AG20443 (cell line): ENCODE data around the gene LMNTD2.

Experiments used
- DNase-seq: peaks from one replicate; pipeline ENCODE4 v3.0.0; 2012; ENCODE audit warnings: low spot score, mixed read lengths

The LMNTD2 gene

DNA sequence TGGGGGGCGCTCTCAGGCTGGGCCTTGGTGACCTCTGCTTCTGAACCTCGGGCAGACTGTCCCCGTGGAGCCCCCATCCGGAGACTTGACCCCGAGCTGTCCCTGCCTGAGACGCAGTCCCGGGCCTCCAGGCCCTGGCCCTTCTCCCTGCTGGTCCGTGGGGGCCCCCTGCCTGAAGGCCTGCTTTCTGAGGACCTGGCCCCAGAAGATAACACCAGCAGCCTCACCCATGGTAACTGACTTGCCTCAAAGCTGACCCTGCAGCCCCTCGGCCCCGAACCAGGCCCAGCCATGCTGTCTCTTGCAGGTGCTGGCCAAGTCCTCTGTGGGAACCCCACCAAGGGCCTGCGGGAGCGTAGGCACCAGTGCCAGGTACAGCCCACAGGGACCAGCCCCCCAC lies 8.9 kb downstream of the LMNTD2 start:
- no peak for DNase-seq

DNA sequence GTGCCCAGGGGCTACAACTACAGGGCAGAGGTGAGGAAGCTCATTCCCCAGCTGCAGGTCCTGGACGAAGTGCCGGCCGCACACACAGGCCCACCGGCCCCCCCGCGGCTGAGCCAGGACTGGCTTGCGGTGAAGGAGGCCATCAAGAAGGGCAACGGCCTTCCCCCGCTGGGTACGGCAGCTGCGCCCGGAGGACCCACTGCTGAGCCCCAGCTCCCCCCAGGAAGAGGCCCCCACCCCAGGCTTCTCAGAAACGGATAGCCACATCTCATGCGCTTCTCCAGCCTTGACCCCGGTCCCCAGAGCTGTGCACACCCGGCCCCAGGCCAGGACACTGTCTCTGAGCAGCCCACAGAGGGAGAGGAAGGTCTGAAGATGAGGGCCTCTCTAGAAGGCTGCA lies 9.4 kb downstream of the LMNTD2 start:
- DNase-seq: no peak

DNA sequence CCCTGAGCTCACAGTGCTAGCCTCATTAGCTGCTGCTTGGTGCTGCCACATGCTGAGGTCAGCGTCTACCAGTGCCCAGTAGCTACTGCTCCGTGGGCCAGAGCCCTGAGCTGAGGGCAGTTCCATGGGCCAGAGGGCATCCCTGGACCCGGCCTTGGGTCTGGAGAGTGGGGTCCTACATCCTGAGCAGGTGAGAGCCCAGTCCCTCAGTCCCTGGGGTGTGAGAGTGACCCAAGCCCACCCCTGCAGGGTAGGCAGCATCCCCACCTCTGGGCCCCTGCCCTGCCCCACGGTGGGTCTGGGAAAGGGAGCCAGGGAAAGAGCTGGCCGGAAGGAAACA lies 9.8 kb downstream of the LMNTD2 start:
- DNase-seq: no peak

DNA sequence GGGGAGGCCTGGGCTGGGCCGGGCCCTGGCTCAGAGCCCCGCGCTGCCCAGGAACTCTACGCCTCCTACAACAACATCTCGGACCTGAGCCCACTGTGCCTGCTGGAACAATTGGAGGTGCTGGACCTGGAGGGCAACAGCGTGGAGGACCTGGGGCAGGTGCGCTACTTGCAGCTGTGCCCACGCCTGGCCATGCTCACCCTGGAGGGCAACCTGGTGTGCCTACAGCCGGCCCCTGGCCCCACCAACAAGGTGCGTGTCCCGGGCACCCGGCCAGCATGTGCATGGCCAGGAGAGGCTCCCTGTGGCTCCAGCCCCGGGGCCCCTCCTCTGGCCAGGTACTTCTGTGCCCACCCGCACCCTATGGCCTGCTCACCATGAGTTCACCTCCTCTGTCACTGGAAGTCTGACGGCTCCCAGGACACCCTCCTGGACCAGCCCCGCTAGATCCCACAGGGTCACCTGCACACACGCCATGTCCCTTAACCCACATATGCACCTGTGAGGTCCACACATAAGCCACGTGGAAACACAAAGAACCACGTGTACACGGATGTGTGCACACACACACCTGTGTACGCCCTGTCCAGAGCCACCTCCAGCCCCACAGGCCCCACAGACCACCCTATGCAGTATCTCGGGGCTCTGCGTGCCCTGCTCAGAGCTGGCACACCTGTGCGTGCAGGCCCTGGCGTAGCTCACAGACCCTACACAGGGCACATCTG lies 10.4 kb downstream of the LMNTD2 start:
- no peak for DNase-seq

- no peak for DNase-seq
These were observed 11.6 kb downstream of the LMNTD2 start for GRCh38 chr11:548700-549603.

DNA sequence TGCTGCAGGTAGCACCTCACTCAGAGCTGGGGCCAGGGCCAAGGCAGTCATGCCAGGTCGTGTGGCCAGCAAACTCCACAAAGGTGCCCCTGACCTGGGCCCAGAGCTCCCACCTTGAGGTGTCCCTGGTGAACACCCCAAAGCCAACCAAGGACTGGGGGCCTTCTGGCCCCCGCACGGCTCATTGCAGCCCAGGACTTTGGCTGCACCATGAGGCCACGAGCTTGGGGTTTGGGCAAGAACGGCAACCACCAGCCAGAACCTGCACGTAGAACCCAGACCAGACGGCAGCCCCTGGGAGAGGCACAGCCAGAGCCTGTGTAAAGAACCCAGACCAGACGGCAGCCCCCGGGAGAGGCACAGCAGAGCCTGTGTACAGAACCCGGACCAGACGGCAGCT lies 15.4 kb downstream of the LMNTD2 start:
- DNase-seq: no peak

GRCh38 chr11:544817-545166 lies 15.7 kb downstream of the LMNTD2 start:
- DNase-seq: no peak

DNA sequence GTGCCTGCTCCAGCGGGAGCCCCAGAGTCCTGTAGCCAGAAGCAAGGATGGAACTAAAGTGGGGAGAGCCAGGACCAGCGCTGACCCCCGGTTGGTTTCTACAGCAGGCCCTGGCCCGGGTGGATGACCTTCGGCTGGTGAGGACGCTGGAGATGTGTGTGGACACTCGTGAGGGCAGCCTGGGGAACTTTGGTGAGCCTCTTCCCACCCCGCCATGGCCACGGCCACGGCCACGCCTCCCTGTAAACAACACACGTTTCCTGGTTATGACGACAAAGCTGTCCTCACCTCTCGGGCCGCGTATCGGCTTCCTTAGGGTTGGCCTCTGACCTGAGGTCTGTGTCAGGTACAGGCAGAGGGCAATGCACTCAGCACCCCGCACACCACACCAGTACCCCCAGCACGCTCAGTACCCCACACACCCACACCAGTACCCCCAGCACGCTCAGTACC lies 19.1 kb downstream of the LMNTD2 start:
- DNase-seq: no peak

- no peak for DNase-seq
These were observed 19.7 kb downstream of the LMNTD2 start for GRCh38 chr11:540583-541432.

DNA sequence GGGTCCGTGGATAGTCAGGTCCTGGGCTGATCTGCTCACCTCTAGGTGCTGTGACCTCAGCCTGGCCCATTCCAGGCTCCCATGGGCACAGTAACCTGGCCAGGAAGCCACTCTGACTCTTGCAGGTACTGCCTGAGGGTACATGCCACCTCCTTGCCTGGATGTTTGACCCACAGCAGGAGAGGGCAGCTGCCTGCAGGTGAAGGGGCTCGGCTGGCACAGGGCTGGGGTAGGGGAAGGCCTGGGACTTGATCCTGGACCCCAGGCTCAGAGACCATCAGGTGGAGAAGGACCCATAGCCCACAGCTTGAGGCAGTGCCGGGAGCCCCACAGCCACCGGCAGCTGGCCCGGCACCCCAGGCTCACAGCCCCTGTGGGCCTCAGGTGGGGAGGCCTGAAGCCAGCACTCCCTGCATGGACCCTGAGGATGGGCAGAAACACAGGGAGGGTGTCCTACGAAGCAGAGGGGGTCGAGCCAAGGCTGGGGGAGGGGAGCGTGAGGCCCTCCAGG lies 20.5 kb downstream of the LMNTD2 start:
- no peak for DNase-seq

DNA sequence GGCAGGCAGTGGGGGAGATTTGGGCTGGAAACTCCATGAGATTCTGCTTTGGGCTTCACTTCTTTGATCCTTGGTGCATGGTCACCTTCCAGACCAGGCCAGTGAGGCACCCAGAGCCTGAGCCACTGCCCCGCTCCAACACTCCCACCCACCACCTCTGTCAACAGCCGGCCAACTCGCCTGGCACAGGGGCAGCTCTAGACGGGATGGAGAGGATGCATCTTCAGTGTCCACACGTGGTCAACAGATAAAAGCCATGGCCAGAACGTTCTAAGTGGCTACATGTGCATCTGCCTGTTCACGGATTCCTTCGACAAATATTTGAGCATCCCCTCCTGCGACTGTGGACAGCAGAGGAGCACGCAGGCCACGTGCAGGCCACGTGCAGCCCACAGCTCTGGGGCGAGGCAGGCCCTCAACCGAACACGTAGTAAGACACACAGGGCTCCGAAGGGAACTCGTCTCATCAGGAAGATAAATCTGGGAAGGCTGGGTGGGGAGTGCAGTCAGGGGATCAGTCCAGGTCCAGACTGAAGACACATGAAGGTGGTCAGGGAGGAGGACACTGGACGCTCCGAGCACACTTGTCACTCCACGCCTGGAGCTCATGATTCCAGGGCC lies 22.0 kb downstream of the LMNTD2 start:
- no peak for DNase-seq

DNA sequence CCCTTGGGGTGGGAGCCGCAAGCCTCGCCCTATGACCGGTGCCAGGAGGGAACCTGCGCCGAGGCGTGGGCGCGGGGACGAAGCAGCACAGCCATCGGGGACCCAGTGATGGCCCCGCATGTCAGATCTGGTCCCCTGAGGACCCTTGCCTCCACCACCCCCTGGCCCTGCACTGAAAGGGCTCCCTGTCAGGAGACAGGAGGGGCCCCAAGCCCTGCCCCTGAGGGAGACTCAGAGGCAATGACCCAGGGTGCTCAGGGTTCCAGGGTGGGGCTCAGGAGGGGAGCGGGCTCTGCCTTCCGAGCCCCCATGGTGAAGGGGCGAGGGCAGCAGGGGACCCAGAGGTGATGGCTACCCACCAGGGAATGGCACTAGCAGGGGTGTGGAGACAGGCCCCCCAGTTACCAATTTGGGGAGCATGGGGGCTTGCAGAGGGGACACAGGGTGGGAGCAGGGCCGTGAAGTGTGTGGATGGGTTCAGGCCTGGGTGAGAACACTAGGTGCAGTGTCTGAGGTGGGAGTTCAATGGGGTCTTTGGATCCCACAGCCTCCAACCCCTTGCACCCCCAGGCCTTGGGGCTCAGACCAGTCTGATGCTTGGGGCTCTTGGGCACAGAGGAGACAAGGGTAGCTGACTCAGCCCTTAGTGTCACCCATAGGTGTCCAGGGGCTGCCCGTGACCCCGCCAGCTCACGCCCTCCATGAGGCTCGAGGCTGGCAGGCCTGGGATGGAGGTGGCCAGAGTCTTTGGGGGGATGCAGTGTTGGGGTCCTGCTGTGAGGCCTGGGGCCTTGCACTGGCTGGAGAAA lies 22.7 kb downstream of the LMNTD2 start:
- no peak for DNase-seq

DNA sequence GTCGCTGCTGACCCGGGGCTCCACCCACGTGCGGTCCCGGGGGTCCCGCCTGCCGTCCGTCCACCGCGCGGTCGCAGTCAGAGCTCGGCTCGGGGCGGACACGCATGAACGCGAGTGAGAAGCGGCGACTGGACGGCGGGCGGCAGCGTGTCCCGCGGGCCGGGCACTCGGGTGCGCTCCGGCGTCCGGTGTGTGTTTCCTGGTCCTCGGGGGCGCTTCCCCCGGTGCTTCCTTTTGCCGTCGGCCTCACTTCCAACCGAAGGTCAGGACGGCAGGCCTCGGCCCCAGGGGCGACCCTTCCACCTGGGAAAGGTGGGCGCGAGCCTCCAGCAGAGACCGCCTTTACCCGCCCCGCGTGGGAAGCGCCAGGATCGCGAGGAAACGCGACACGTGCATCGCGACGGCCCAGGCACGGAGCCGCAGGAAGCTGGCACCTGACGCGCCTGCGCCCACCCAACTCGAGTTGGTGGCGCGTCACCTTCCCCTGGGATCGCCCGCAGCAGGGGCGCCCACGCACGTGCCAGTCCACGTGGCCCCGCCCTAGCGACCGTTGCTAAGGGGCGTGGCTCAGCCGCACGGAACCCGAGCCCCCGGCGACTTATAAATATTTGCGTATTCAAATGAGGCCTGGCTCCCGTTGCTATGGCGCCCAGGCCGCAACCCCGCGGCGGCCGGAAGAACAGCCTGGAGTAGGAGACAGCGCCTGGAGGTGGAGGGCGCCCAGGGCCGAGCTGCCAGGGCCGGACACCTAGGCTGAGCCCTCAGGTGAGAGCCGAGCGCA lies 23.5 kb downstream of the LMNTD2 start, which contains the start of gene LRRC56:
Gene LRRC56, plus strand, starts transcription at position 687 of the 781 bp plus-strand sequence. CDS start 3,158 bp downstream, outside the sequence.
- DNase-seq: peak; percentile 90

GRCh38 chr11:535519-536454 lies 24.8 kb downstream of the LMNTD2 start, which contains the start of gene HRAS:
Gene HRAS (minus strand): TSS chr11:535576.
- DNase-seq: peak; percentile 100

DNA sequence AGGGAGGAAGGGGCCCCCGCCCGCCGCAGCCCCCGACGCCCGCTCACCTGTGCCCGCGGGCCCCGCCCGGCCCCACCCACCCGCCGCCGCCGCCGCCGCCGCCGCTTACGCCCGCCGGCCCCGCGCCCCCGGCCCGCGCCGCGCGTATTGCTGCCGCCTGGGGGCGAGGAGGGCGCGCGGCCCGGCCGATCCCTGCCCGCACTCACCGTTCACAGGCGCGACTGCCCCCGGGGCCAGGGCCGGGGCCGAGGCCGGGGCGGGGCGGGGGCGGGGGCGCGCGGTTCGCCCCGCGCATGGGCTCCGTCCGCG lies 25.4 kb downstream of the LMNTD2 start:
- no peak for DNase-seq

GRCh38 chr11:534396-535209 lies 25.9 kb downstream of the LMNTD2 start:
- peak; percentile 35 for DNase-seq

- no peak for DNase-seq
These were observed 26.7 kb downstream of the LMNTD2 start for GRCh38 chr11:533586-534395.
